Measurements from ENCODE around the gene GASK1A.

Gene GASK1A

DNA sequence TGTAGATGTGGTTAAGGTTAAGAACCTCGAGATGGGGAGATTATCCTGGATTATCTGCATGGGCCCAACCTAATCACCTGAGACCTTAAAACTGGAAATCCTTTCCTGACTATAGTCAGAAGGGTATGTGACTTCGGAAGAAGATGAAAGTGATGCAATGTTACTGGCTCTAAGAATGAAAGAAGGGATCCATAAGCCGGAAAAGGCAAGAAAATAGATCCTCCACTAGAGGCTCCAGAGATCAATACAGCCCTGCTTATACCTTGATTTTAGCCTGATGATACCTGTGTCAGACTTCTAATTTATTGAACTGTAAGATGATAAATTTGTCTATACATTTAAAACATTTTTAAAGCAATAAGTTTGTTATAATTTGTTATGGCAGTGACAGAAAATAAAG, 21.5 kb upstream of the GASK1A start:
- Histone ChIP-seq H3K9me3 (ENCODE audit: insufficient read depth, low read length) (no peaks in the 10 kb centered on the region), H3K4me3 (ENCODE audit: low read length) (no peak overlapping the region), H3K79me2 (ENCODE audit: low read length) (no peaks in the 10 kb centered on the region), H3K9ac (ENCODE audit: low read length) (no peak overlapping the region), H3K36me3 (replicated peaks; ENCODE audit: low read depth, low read length) (no peaks in the 10 kb centered on the region), H3K4me1 (ENCODE audit: low read length) (peaks cover 23% of the 10 kb centered on the region), H2AFZ (ENCODE audit: low read depth, low read length) (no peak overlapping the region), H3K4me2 (ENCODE audit: low read length) (no peak overlapping the region), H3K27ac (ENCODE audit: low read length) (no peak overlapping the region), H4K20me1 (ENCODE audit: insufficient read depth, low read length) (no peaks in the 10 kb centered on the region), H3K27me3 (ENCODE audit: low read depth, low read length) (no peaks in the 10 kb centered on the region)
- TF ChIP-seq, protein P1, sequence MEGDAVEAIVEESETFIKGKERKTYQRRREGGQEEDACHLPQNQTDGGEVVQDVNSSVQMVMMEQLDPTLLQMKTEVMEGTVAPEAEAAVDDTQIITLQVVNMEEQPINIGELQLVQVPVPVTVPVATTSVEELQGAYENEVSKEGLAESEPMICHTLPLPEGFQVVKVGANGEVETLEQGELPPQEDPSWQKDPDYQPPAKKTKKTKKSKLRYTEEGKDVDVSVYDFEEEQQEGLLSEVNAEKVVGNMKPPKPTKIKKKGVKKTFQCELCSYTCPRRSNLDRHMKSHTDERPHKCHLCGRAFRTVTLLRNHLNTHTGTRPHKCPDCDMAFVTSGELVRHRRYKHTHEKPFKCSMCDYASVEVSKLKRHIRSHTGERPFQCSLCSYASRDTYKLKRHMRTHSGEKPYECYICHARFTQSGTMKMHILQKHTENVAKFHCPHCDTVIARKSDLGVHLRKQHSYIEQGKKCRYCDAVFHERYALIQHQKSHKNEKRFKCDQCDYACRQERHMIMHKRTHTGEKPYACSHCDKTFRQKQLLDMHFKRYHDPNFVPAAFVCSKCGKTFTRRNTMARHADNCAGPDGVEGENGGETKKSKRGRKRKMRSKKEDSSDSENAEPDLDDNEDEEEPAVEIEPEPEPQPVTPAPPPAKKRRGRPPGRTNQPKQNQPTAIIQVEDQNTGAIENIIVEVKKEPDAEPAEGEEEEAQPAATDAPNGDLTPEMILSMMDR (IDR thresholded peaks at IDR 0.05; ENCODE audit: low read depth, low read length), result peak; percentile 21; the same call in 1 of the 2 replicates
- no peak for TF ChIP-seq EZH2phosphoT487 (IDR thresholded peaks at IDR 0.05; ENCODE audit: low read depth)

DNA sequence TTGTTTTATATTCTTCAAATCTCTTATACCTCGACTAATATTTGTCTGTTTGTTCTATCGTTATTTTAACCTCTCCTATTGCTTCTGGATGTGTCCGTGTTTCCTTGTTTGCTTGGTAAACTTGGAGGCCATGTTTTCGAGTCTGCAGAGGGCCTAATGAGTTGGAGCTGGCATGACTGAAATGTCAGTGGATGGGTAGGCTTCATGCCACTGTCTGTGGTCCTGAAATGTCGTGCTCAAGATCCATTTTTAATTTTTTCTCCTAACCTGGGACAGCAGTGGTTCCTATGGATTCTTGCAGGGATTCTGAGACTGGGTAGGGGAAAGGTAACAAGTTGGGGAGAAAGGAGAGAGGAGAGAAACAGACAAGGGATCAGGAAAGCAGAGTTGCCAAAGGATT, 18.8 kb upstream of the GASK1A start:
- Histone ChIP-seq H3K9ac (ENCODE audit: low read length) (no peak overlapping the region), H3K9me3 (ENCODE audit: insufficient read depth, low read length) (no peaks in the 10 kb centered on the region), H2AFZ (ENCODE audit: low read depth, low read length) (no peak overlapping the region), H3K27ac (ENCODE audit: low read length) (no peak overlapping the region), H3K27me3 (ENCODE audit: low read depth, low read length) (no peaks in the 10 kb centered on the region), H4K20me1 (ENCODE audit: insufficient read depth, low read length) (no peaks in the 10 kb centered on the region), H3K4me2 (ENCODE audit: low read length) (no peak overlapping the region), H3K36me3 (replicated peaks; ENCODE audit: low read depth, low read length) (no peaks in the 10 kb centered on the region), H3K79me2 (ENCODE audit: low read length) (no peaks in the 10 kb centered on the region), H3K4me3 (ENCODE audit: low read length) (no peak overlapping the region), H3K4me1 (ENCODE audit: low read length) (peaks cover 20% of the 10 kb centered on the region)
- TF ChIP-seq, protein P1 (IDR thresholded peaks at IDR 0.05; ENCODE audit: low read depth, low read length), result no peak
- TF ChIP-seq EZH2phosphoT487 (IDR thresholded peaks at IDR 0.05; ENCODE audit: low read depth), result no peak

DNA sequence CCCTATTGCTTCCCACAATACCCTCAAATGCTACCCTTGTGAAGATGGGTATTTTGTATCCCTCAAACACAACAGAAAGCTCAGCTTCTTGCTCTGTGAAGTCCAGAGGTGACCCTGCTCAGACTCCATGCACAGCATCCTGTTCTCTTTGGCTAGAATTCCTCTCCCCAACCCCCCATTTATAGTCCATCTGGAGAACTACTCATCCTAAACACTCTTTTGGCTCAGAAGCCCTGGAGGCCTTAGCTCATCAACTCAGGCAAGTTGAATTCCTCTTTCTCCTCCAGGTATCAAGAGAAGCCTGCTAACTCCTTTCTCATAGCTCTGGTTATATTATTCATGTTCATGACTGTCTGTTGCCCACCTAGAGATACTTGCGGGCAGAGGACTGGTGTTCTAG, 18.3 kb upstream of the GASK1A start:
- no peak for TF ChIP-seq EZH2phosphoT487 (IDR thresholded peaks at IDR 0.05; ENCODE audit: low read depth)
- TF ChIP-seq, protein P1 (IDR thresholded peaks at IDR 0.05; ENCODE audit: low read depth, low read length), result no peak
- no peak overlapping the region for H3K4me3 ChIP-seq (ENCODE audit: low read length)
- H3K36me3 ChIP-seq (replicated peaks; ENCODE audit: low read depth, low read length), result no peaks in the 10 kb centered on the region
- no peaks in the 10 kb centered on the region for H4K20me1 ChIP-seq (ENCODE audit: insufficient read depth, low read length)
- peaks cover 15% of the 10 kb centered on the region for H3K4me1 ChIP-seq (ENCODE audit: low read length)
- H3K4me2 ChIP-seq (ENCODE audit: low read length), result peak overlapping the region; percentile 19; the same call in 1 of the 2 replicates
- H3K27ac ChIP-seq (ENCODE audit: low read length), result no peak overlapping the region
- no peak overlapping the region for H2AFZ ChIP-seq (ENCODE audit: low read depth, low read length)
- H3K79me2 ChIP-seq (ENCODE audit: low read length), result no peaks in the 10 kb centered on the region
- H3K9me3 ChIP-seq (ENCODE audit: insufficient read depth, low read length), result no peaks in the 10 kb centered on the region
- no peaks in the 10 kb centered on the region for H3K27me3 ChIP-seq (ENCODE audit: low read depth, low read length)
- no peak overlapping the region for H3K9ac ChIP-seq (ENCODE audit: low read length)

DNA sequence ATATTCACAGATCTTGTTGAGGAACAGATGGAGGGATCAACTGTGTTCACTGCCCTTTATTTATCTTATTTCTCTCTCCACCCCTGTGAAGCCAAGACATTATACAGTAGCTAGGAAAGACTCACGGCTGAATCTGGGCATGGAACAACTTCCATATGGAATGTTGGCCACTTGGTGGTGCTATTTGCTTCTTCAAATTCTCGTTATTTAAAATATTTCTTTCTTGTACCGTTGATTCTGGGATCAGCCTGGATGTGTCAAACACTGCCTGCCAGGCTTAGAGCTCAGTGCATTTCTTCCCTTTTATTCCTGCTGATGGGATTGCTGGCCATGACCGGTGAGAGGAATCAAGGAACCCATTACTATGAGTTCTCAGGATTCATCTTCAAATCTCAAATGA, 17.5 kb upstream of the GASK1A start:
- no peaks in the 10 kb centered on the region for H3K27me3 ChIP-seq (ENCODE audit: low read depth, low read length)
- H3K36me3 ChIP-seq (replicated peaks; ENCODE audit: low read depth, low read length), result no peaks in the 10 kb centered on the region
- H3K27ac ChIP-seq (ENCODE audit: low read length), result no peak overlapping the region
- peak overlapping the region; percentile 19 for H3K4me2 ChIP-seq (ENCODE audit: low read length)
- H3K79me2 ChIP-seq (ENCODE audit: low read length), result no peaks in the 10 kb centered on the region
- no peaks in the 10 kb centered on the region for H4K20me1 ChIP-seq (ENCODE audit: insufficient read depth, low read length)
- H3K9me3 ChIP-seq (ENCODE audit: insufficient read depth, low read length), result no peaks in the 10 kb centered on the region
- H3K9ac ChIP-seq (ENCODE audit: low read length), result no peak overlapping the region
- no peak overlapping the region for H3K4me3 ChIP-seq (ENCODE audit: low read length)
- no peak overlapping the region for H2AFZ ChIP-seq (ENCODE audit: low read depth, low read length)
- H3K4me1 ChIP-seq (ENCODE audit: low read length), result peaks cover 12% of the 10 kb centered on the region
- TF ChIP-seq, protein P1 (IDR thresholded peaks at IDR 0.05; ENCODE audit: low read depth, low read length), result peak; percentile 87
- TF ChIP-seq EZH2phosphoT487 (IDR thresholded peaks at IDR 0.05; ENCODE audit: low read depth), result no peak

All from OCI-LY3 (cell line).